BLaER1 (cell line): Measurements from ENCODE around the gene BMPR1A.

Experiments
- H3K27ac ChIP-seq: shearing (Covaris generic); formaldehyde crosslinking; 2 replicates; pipeline ENCODE4 v1.8.1; 2022
- H3K27me3 ChIP-seq: shearing (Covaris generic); formaldehyde crosslinking; 2 replicates; pipeline ENCODE4 v1.8.1; 2022
- H3K36me3 ChIP-seq: shearing (Covaris generic); formaldehyde crosslinking; 2 replicates; pipeline ENCODE4 v1.8.1; 2022
- H3K4me1 ChIP-seq: shearing (Covaris generic); formaldehyde crosslinking; 2 replicates; pipeline ENCODE4 v1.8.1; 2022
- H3K4me2 ChIP-seq: shearing (Covaris generic); formaldehyde crosslinking; 2 replicates; pipeline ENCODE4 v1.8.1; 2022
- H3K4me3 ChIP-seq: shearing (Covaris generic); formaldehyde crosslinking; 2 replicates; pipeline ENCODE4 v1.8.1; 2022
- H3K9ac ChIP-seq: shearing (Covaris generic); formaldehyde crosslinking; 2 replicates; pipeline ENCODE4 v1.8.1; 2022
- H3K9me3 ChIP-seq: shearing (Covaris generic); formaldehyde crosslinking; 2 replicates; pipeline ENCODE4 v1.8.1; 2022
- H4K20me1 ChIP-seq: shearing (Covaris generic); formaldehyde crosslinking; 2 replicates; pipeline ENCODE4 v1.8.1; 2022
- Cebpa-rat ChIP-seq: shearing (Covaris generic); IDR thresholded peaks from 2 replicates; pipeline ENCODE4 v1.8.1; 2022

The BMPR1A gene

DNA sequence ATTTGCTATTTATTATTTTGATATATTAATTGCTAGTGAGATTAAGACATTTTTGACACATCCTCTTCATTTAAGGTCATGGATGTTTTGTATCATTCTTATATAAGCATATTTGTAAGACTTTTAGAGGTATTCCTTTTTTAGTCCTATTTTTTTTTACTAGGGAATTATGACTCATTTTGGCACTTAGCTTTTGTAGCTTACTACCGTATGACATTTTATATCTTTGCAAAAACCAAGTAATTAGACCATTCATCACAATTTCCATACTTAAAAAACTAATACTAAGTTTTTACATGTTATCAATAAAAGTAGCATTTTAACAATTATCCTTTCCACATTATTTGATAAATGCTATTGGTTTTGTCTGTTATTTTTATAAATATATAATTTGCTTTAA, 41.6 kb downstream of the BMPR1A start:
- no peaks in the 10 kb centered on the region for H4K20me1 ChIP-seq
- no peak overlapping the region for H3K9ac ChIP-seq
- H3K9me3 ChIP-seq = no peaks in the 10 kb centered on the region
- no peak overlapping the region for H3K4me3 ChIP-seq
- no peaks in the 10 kb centered on the region for H3K36me3 ChIP-seq
- H3K27me3 ChIP-seq = no peaks in the 10 kb centered on the region
- no peak for TF ChIP-seq Cebpa-rat
- no peak overlapping the region for H3K27ac ChIP-seq
- no peaks in the 10 kb centered on the region for H3K4me1 ChIP-seq
- no peak overlapping the region for H3K4me2 ChIP-seq

DNA sequence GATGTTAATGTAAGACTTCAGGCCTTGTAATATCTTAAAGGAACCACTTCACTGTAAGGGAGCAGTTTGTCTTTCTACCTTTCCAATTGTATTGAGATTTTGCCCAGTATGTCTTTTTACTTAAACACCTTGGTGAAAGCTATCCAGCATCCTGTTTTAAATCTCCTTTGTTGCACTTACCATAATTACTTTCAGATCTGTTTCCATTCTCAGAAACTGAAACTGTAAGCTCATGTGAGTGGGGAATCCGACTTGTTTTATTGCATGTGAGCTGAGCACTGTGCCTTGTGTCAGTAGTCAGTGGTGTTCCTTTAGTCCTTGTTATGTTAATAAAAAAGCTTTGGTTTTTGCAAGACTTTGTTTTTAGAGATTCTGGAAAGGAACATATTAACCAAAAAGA, 42.2 kb downstream of the BMPR1A start:
- Histone ChIP-seq H3K4me3 (no peak overlapping the region), H3K27me3 (no peaks in the 10 kb centered on the region), H3K4me2 (no peak overlapping the region), H3K36me3 (no peaks in the 10 kb centered on the region), H3K9me3 (no peaks in the 10 kb centered on the region), H4K20me1 (no peaks in the 10 kb centered on the region), H3K27ac (no peak overlapping the region), H3K4me1 (no peaks in the 10 kb centered on the region), H3K9ac (no peak overlapping the region)
- TF ChIP-seq Cebpa-rat = no peak

DNA sequence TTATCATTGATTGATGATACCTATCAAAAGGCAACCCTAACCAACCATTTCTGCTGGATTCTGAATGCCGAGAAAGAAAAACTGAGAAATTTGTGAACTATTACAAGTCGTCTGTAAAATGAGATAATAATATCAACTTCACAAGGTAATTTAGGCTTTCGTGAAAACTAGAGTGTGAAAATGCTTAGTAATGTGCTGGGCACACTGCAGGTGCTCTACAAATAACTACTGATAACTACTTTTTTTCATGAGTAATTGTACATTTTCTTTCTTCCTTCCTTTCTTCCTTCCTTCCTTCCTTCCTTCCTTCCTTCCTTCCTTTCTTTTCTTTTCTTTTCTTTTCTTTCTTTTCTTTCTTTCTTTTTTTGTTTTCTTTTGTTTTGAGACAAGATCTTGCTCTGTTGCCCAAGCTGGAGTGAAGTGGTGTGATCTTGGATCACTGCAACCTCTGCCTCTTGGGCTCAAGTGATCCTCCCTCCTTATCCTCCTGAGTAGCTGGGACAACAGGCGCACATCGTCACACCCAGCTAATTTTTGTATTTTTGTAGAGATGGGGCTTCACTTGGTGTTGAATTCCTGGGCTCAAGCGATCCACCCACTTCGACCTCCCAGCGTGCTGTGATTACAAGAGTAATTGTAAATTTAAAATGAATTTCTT, 42.9 kb downstream of the BMPR1A start:
- Histone ChIP-seq H3K36me3 (no peaks in the 10 kb centered on the region), H4K20me1 (no peaks in the 10 kb centered on the region), H3K27ac (no peak overlapping the region), H3K4me3 (no peak overlapping the region), H3K27me3 (no peaks in the 10 kb centered on the region), H3K4me1 (no peaks in the 10 kb centered on the region), H3K9ac (no peak overlapping the region), H3K4me2 (no peak overlapping the region), H3K9me3 (no peaks in the 10 kb centered on the region)
- no peak for TF ChIP-seq Cebpa-rat

DNA sequence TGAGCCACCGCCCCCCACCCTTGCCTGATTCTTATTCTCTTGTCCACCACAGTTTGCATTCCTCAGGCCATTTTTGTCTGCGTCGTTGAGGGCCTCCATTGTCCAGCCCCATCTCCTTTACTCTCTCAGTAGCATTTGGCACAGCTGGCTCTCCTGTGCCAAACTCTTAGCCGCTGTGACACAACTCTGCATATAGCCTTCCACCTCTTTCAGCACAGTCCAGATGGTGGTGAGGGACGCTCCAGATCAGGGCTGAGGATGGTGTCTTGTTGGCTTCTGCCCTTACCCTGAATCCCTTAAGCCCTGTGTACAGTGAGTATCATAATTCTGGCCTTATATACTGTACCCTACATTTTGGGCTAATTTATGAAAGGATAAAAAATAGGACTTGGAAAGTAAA, 45.6 kb downstream of the BMPR1A start:
- no peaks in the 10 kb centered on the region for H3K9me3 ChIP-seq
- H3K27ac ChIP-seq = no peak overlapping the region
- H3K27me3 ChIP-seq = no peaks in the 10 kb centered on the region
- no peak overlapping the region for H3K9ac ChIP-seq
- H3K4me2 ChIP-seq = no peak overlapping the region
- TF ChIP-seq Cebpa-rat = no peak
- H3K36me3 ChIP-seq = no peaks in the 10 kb centered on the region
- no peaks in the 10 kb centered on the region for H4K20me1 ChIP-seq
- no peaks in the 10 kb centered on the region for H3K4me1 ChIP-seq
- H3K4me3 ChIP-seq = no peak overlapping the region

DNA sequence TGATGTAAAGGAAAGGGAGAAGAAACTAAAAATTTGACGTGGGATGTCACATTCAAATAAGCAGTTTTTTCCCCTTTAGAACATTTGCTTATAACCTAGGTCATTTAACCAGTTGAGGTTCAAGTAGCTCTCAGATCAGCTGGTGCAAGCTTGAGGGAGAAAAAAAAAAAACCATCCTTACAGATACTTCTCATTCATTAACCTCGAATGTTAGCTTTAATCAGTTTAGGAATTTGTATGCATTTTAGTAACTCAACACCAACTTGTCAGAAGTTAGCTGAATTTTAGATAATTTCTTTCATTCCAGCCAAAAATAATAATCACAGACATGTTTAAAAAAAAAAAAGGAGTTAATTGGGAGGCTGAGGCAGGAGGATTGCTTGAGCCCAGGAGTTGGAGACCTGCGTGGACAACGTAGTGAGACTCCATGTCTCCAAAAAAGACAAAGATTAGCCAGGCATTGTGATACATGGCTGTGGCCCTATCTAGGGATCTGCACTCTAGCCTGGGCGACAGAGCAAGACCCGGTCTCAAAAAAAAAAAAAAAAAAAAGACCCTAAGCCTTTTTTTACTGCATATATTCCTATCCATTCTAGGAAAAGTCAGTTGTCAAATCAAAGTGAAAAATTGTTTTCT, 46.2 kb downstream of the BMPR1A start:
- H3K36me3 ChIP-seq = no peaks in the 10 kb centered on the region
- no peaks in the 10 kb centered on the region for H3K9me3 ChIP-seq
- H3K27ac ChIP-seq = no peak overlapping the region
- H3K4me3 ChIP-seq = no peak overlapping the region
- H3K9ac ChIP-seq = no peak overlapping the region
- H3K27me3 ChIP-seq = no peaks in the 10 kb centered on the region
- no peaks in the 10 kb centered on the region for H3K4me1 ChIP-seq
- TF ChIP-seq Cebpa-rat = no peak
- no peak overlapping the region for H3K4me2 ChIP-seq
- H4K20me1 ChIP-seq = no peaks in the 10 kb centered on the region

DNA sequence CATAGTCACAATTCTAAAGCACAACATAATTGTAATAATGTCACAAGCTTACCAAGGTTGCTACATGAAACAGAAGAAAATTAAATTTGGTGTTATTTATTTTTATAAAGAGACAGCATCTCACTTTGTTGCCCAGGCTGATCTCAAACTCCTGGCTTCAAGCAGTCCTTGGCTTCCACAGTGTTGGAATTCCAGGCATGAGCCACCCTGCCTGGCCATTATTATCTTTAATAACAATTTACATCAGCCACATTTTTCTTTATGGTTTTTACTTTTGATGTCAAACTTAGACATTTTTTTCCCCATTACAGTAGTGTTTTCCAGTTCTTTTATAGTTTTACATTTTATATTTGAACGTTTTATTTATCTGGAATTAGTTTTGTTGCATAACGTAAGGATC, 46.7 kb downstream of the BMPR1A start:
- H3K4me2 ChIP-seq = no peak overlapping the region
- no peak overlapping the region for H3K27ac ChIP-seq
- no peaks in the 10 kb centered on the region for H3K36me3 ChIP-seq
- H3K27me3 ChIP-seq = no peaks in the 10 kb centered on the region
- H3K4me1 ChIP-seq = no peaks in the 10 kb centered on the region
- no peak overlapping the region for H3K4me3 ChIP-seq
- no peaks in the 10 kb centered on the region for H3K9me3 ChIP-seq
- H3K9ac ChIP-seq = no peak overlapping the region
- no peaks in the 10 kb centered on the region for H4K20me1 ChIP-seq
- no peak for TF ChIP-seq Cebpa-rat

DNA sequence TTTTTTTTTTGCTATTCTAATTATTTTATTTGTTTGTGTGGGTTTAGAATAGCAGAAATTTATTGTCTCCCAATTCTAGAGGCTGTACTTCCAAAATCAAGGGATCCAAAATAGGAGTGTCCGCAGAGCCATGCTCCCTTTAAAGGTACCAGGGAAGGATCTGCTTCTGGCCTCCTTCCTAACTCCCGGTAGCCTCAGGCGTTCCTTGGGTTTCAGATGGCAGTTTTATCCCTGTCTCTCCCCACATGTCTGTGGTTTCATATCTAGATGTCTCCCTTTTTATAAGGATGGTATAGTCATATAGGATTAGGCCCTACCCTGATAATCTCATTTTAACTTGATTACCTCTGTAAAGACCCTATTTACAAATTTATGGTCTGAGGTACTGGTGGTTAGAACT, 48.4 kb downstream of the BMPR1A start:
- Histone ChIP-seq H3K27ac (no peak overlapping the region), H4K20me1 (no peaks in the 10 kb centered on the region), H3K4me2 (no peak overlapping the region), H3K27me3 (no peaks in the 10 kb centered on the region), H3K4me3 (no peak overlapping the region), H3K9me3 (no peaks in the 10 kb centered on the region), H3K36me3 (no peaks in the 10 kb centered on the region), H3K4me1 (no peaks in the 10 kb centered on the region), H3K9ac (no peak overlapping the region)
- TF ChIP-seq Cebpa-rat = no peak

DNA sequence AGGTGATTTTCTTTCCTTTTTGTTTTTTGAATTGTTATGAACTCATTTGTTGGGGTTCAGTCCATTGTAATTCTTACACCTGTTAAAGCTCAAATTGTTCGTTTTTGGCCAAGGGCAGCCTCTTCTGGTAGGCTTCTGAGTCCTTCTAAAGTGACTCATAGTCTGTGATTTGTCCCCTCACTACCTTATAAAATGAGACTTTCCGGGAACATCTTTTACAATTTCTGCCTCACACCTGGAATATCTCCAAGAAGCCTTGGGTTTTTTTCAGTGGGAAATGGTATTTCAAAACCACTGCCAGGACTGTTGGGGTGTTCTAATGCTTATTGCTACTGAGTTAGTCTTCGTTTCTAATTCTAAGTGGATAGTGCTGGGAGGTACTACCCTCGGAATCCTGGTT, 56.7 kb downstream of the BMPR1A start:
- no peak for TF ChIP-seq Cebpa-rat

DNA sequence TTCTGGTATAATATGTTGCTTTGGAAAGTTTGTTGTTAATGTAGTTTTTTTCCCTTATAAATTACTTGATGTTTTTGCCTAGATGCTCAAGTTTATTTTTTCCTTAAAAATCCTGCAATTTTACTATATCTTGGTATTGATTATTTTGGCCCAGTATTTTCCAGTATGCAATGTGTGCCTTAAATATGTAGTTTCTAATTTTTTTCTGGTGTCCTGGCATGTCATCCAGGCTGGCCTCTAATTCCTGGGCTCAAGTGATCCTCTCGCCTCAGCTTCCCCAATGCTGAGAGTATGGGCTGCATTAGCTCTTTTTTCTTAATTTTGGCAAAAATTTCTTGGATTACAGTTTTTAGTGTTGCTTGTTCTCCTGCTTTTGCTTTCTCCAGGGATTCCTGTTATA, 57.6 kb downstream of the BMPR1A start:
- H3K27me3 ChIP-seq = no peaks in the 10 kb centered on the region
- H3K4me2 ChIP-seq = no peak overlapping the region
- TF ChIP-seq Cebpa-rat = no peak
- H3K27ac ChIP-seq = no peak overlapping the region
- no peaks in the 10 kb centered on the region for H4K20me1 ChIP-seq
- H3K4me1 ChIP-seq = no peaks in the 10 kb centered on the region
- H3K9me3 ChIP-seq = no peaks in the 10 kb centered on the region
- H3K36me3 ChIP-seq = no peaks in the 10 kb centered on the region
- H3K9ac ChIP-seq = no peak overlapping the region
- H3K4me3 ChIP-seq = no peak overlapping the region

More for the DNA sequence above, 56.7 kb downstream of the BMPR1A start:
- Histone ChIP-seq H3K4me2 (no peak overlapping the region), H4K20me1 (no peaks in the 10 kb centered on the region), H3K36me3 (no peaks in the 10 kb centered on the region), H3K9ac (no peak overlapping the region), H3K27me3 (no peaks in the 10 kb centered on the region), H3K4me3 (no peak overlapping the region), H3K4me1 (no peaks in the 10 kb centered on the region), H3K9me3 (no peaks in the 10 kb centered on the region), H3K27ac (no peak overlapping the region)

DNA sequence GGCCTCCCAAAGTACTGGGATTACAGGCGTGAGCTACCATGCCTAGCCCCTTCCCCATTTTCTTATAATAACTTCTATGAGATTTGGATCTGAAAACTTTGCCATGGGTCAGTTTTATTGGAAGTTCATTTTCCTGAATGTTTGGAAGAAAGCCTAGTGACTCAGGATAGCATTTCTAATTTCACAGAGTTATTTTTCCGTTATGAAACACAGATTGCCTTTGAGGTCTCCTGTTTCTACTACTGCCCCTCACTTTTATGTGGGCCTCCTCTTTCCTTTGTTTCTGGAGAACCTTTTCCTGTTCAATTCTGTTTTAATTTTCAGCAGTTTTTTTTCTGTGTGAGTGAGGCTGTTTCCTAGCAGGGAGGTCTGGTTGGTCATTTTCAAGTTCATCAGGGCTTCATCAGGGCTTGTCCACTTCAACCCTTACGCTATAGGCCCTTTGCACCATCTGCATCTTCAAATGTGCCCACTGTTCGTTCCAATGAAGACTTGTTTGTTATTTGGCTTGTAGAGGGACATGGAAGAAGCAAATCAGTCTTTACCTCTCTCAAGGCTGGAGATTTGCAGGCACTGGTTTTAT, 58.7 kb downstream of the BMPR1A start:
- H3K9ac ChIP-seq = no peak overlapping the region
- H3K36me3 ChIP-seq = no peaks in the 10 kb centered on the region
- TF ChIP-seq Cebpa-rat = no peak
- H3K4me3 ChIP-seq = no peak overlapping the region
- no peak overlapping the region for H3K27ac ChIP-seq
- no peaks in the 10 kb centered on the region for H3K9me3 ChIP-seq
- no peak overlapping the region for H3K4me2 ChIP-seq
- H3K27me3 ChIP-seq = no peaks in the 10 kb centered on the region
- H3K4me1 ChIP-seq = no peaks in the 10 kb centered on the region
- H4K20me1 ChIP-seq = no peaks in the 10 kb centered on the region
